OCI-LY1 (cell line): ENCODE results near the gene PRMT7.

Source experiments
- H2AFZ ChIP-seq: fragments of 200-600 bp; sonication (generic), shearing (Covaris generic); 2 replicates; pipeline ENCODE4 v1.6.0; 2014; ENCODE audit warnings: antibody characterized with exemption, mild to moderate bottlenecking, low read length
- H3F3A ChIP-seq: fragments of 200-600 bp; sonication (generic), shearing (Covaris generic); 2 replicates; pipeline ENCODE4 v1.6.0; 2014; ENCODE audit warnings: mild to moderate bottlenecking, antibody characterized with exemption, low read length, moderate library complexity; ENCODE audit not compliant: insufficient read depth
- H3K27ac ChIP-seq: fragments of 200-600 bp; sonication (generic); 2 replicates; pipeline ENCODE4 v1.5.1; 2014; ENCODE audit warnings: low read length, mixed run types, mild to moderate bottlenecking, low read depth; ENCODE audit not compliant: poor library complexity, severe bottlenecking
- H3K27me3 ChIP-seq: fragments of 200-600 bp; sonication (generic); 2 replicates; pipeline ENCODE4 v1.6.0; 2014; ENCODE audit warnings: antibody characterized with exemption, mild to moderate bottlenecking, low read length, moderate library complexity; ENCODE audit not compliant: insufficient read depth
- H3K36me3 ChIP-seq: fragments of 200-600 bp; sonication (generic); 2 replicates; pipeline ENCODE4 v1.6.1; 2014; ENCODE audit warnings: mild to moderate bottlenecking, antibody characterized with exemption, low read length, moderate library complexity, mixed read lengths; ENCODE audit not compliant: insufficient read depth
- H3K4me1 ChIP-seq: fragments of 200-600 bp; sonication (generic); 2 replicates; pipeline ENCODE4 v1.5.1; 2014; ENCODE audit warnings: mild to moderate bottlenecking, low read length, moderate library complexity; ENCODE audit not compliant: insufficient read depth, severe bottlenecking
- H3K4me2 ChIP-seq: fragments of 200-600 bp; sonication (generic), shearing (Covaris generic); 2 replicates; pipeline ENCODE4 v1.6.1; 2014; ENCODE audit warnings: low read length
- H3K4me3 ChIP-seq: fragments of 200-600 bp; sonication (generic); 2 replicates; pipeline ENCODE4 v1.5.1; 2014; ENCODE audit warnings: low read length, low read depth, mild to moderate bottlenecking, mixed read lengths; ENCODE audit not compliant: poor library complexity, severe bottlenecking
- H3K79me2 ChIP-seq: fragments of 200-600 bp; shearing (Covaris generic); 2 replicates; pipeline ENCODE4 v1.6.1; 2016; ENCODE audit warnings: mixed run types, low read length, mixed read lengths; ENCODE audit not compliant: insufficient read depth
- H3K9ac ChIP-seq: fragments of 200-600 bp; sonication (generic), shearing (Covaris generic); 2 replicates; pipeline ENCODE4 v1.6.1; 2014; ENCODE audit warnings: mild to moderate bottlenecking, low read length, mixed read lengths
- H3K9me2 ChIP-seq: fragments of 200-600 bp; sonication (generic), shearing (Covaris generic); 2 replicates; pipeline ENCODE4 v1.6.1; 2014; ENCODE audit warnings: low read depth, mild to moderate bottlenecking, low read length, mixed read lengths
- H3K9me3 ChIP-seq: fragments of 200-600 bp; shearing (Covaris generic); 2 replicates; pipeline ENCODE4 v1.6.1; 2014; ENCODE audit warnings: low read length, mixed read lengths
- H4K20me1 ChIP-seq: fragments of 200-600 bp; sonication (generic), shearing (Covaris generic); 2 replicates; pipeline ENCODE4 v1.6.0; 2016; ENCODE audit warnings: mild to moderate bottlenecking, low read length; ENCODE audit not compliant: insufficient read depth
- CTCF ChIP-seq: fragments of 200-600 bp; sonication (generic), shearing (Covaris generic); IDR thresholded peaks from 2 replicates; pipeline ENCODE4 v1.5.1; 2017; ENCODE audit warnings: mild to moderate bottlenecking, antibody characterized with exemption, low read length, moderate library complexity, mixed read lengths
- EZH2 ChIP-seq: fragments of 200-600 bp; sonication (generic), shearing (Covaris generic); IDR thresholded peaks from 2 replicates; pipeline ENCODE4 v1.8.0; 2017; ENCODE audit warnings: borderline replicate concordance, mixed run types, mild to moderate bottlenecking, antibody characterized with exemption, low read length, moderate library complexity, mixed read lengths

Gene PRMT7

GRCh38 chr16:68298907-68299561 is 11.8 kb upstream of the PRMT7 start:
- Histone ChIP-seq H3K9me2 (no peaks in the 10 kb centered on the region), H3K27me3 (no peaks in the 10 kb centered on the region), H2AFZ (no peak overlapping the region), H3K4me1 (no peaks in the 10 kb centered on the region), H3K9ac (no peak overlapping the region), H3K4me2 (no peak overlapping the region), H3K79me2 (no peaks in the 10 kb centered on the region), H4K20me1 (no peaks in the 10 kb centered on the region), H3K36me3 (peaks cover 100% of the 10 kb centered on the region), H3K9me3 (no peaks in the 10 kb centered on the region), H3K27ac (no peak overlapping the region), H3K4me3 (no peak overlapping the region), H3F3A (peaks cover 3% of the 10 kb centered on the region; the same call in 1 of the 2 replicates)
- TF ChIP-seq CTCF = no peak

DNA sequence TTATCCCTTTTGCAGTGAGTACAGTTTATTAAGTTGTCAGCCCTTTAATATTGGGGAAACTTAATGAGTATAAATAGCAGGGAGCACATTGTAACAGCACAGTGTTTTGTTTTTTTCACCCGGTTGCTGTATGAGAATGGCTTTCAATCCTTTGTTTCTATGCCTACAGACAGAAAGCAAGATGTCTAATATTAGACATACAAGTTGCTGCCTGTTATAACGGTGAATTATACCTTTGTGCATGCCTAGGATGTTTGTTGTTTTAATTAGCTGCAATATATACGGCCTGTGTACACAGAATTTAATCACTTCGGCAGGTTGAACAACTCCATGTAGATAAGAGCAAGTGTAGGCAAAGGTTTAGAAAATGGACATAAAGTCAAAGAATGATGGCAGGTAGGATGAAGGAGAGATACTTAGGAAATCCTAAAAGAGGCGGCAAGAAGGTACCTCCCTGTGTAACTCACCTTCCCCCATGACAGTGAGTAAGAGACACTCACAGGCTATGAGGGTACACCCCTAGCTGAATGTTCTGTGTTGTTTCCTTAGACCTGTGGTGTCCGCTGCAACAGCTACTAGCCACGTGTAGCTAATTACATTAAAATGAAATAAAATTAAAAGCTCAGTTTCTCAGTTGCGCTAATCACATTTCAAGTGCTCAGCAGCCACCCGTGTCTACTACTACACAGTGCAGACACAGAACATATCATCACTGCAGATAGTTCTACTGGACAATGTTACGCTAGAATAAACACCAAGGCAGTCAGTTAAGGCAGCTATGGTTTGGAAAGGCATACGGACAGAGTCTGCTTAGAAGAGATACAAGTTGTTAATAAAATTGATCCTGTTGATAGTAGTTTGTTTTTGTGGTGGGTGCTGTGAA is 11.0 kb upstream of the PRMT7 start:
- H3K9ac ChIP-seq = no peak overlapping the region
- no peaks in the 10 kb centered on the region for H3K9me2 ChIP-seq
- no peak overlapping the region for H3K4me3 ChIP-seq
- H3K27ac ChIP-seq = no peak overlapping the region
- H4K20me1 ChIP-seq = no peaks in the 10 kb centered on the region
- H3K9me3 ChIP-seq = no peaks in the 10 kb centered on the region
- H3K36me3 ChIP-seq = peaks cover 99% of the 10 kb centered on the region
- peaks cover 3% of the 10 kb centered on the region; the same call in 1 of the 2 replicates for H3F3A ChIP-seq
- no peaks in the 10 kb centered on the region for H3K4me1 ChIP-seq
- H3K4me2 ChIP-seq = no peak overlapping the region
- H3K27me3 ChIP-seq = no peaks in the 10 kb centered on the region
- no peak for TF ChIP-seq CTCF
- no peak for TF ChIP-seq EZH2
- H3K79me2 ChIP-seq = no peaks in the 10 kb centered on the region
- no peak overlapping the region for H2AFZ ChIP-seq

DNA sequence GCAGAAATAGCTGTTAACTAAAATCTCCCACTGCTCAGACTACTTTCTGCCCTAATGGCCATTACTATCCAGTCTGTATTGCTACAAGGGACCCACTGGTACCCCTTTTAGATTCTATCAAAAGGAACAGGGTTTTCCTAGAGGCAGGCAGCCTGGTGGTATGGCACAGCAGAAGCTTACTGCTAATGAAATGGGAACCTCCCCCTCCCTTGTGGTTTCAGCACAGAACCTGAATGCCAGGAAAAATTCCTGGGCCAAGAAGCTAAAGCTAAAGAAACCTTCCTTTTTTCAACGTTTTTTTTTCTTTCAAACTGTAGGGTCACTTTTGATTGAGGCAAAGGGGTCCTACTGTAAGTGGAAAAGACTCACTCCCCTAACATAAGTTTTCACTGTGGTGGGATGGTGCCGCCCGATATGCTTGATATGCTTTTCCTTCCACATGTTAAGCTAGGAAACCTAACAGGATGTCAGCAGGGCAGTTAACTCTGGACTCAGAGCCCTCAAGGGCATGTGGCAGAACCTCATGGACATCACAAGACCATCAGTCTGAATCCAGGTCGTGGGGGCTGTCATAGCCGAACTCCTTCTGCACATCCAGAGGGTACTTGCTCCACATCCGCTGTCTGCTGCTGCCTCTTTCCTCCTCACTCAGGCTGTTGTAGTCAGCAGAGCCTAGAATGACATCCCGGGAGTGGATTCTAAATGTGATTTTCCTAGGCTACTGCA is 9.9 kb upstream of the PRMT7 start:
- H3K4me3 ChIP-seq = no peak overlapping the region
- H3K9ac ChIP-seq = no peak overlapping the region
- no peaks in the 10 kb centered on the region for H3K27me3 ChIP-seq
- H3K4me1 ChIP-seq = no peaks in the 10 kb centered on the region
- no peak overlapping the region for H3K27ac ChIP-seq
- no peak for TF ChIP-seq CTCF
- no peaks in the 10 kb centered on the region for H3K9me3 ChIP-seq
- no peak overlapping the region for H3K4me2 ChIP-seq
- H3K9me2 ChIP-seq = no peaks in the 10 kb centered on the region
- peaks cover 3% of the 10 kb centered on the region; the same call in 1 of the 2 replicates for H3F3A ChIP-seq
- no peaks in the 10 kb centered on the region for H3K79me2 ChIP-seq
- H4K20me1 ChIP-seq = no peaks in the 10 kb centered on the region
- peaks cover 99% of the 10 kb centered on the region for H3K36me3 ChIP-seq
- H2AFZ ChIP-seq = no peak overlapping the region
